HL-60 (cell line): Measurements from ENCODE around the gene WWC1.

Source experiments
- DNase-seq, 2 experiments: peaks; one replicate each; pipeline ENCODE4 v3.0.0-alpha.2; 2010 to 2020; ENCODE audit warnings: low read depth in 1 of 2, low spot score in 1 of 2
- H3K27ac ChIP-seq: fragments of 250-450 bp; sonication (Bioruptor Pico); replicated peaks from 2 replicates; pipeline ENCODE4 v1.5.1; 2020; ENCODE audit warnings: mild to moderate bottlenecking, moderate library complexity
- H3K27me3 ChIP-seq: fragments of 250-450 bp; sonication (Bioruptor Pico); 2 replicates; pipeline ENCODE4 v1.5.1; 2021; ENCODE audit warnings: mild to moderate bottlenecking, moderate library complexity; ENCODE audit not compliant: insufficient read depth, poor library complexity, severe bottlenecking
- H3K4me3 ChIP-seq: replicated peaks from 2 replicates; pipeline ENCODE4 v1.5.1; 2011; ENCODE audit warnings: mild to moderate bottlenecking, control low read depth, low read length; ENCODE audit not compliant: insufficient read depth
- GABPA ChIP-seq: IDR thresholded peaks from 2 replicates; pipeline ENCODE4 v1.6.1; 2012; ENCODE audit warnings: low read depth
- POLR2AphosphoS5 ChIP-seq: IDR thresholded peaks from 2 replicates; pipeline ENCODE4 v1.6.1; 2012; ENCODE audit warnings: low read depth
- SPI1 ChIP-seq: IDR thresholded peaks from 2 replicates; pipeline ENCODE4 v1.6.1; 2012; ENCODE audit warnings: low read depth, mild to moderate bottlenecking, borderline replicate concordance
- TF ChIP-seq, protein P1 (sequence below): IDR thresholded peaks from 2 replicates; pipeline ENCODE4 v1.6.1; 2012; ENCODE audit warnings: low read depth; ENCODE audit not compliant: insufficient replicate concordance
- TF ChIP-seq, protein P2 (sequence below): IDR thresholded peaks from one replicate; pipeline ENCODE4 v1.5.1; 2011; ENCODE audit warnings: low read length, control low read depth, inconsistent platforms; ENCODE audit not compliant: insufficient read depth

The WWC1 gene

DNA sequence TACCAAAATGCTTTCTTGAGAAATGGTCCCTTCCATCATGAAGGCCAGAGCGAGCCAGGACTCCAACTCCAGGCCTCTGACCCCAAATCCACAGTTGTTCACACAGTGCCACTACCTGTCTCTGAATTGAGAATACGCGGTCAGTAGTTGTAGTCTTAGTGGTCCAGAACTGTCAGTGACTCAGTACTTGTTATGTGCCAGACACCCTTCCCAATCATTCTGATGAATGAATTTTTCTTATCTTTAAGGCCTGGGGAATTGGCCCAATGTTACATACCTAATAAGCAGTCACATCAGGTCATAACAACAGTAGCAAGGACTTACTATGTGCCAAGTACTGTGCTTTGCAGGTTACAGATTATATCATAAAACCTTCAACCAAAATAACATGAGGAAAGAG lies 122.2 kb downstream of the WWC1 start:
- Histone ChIP-seq H3K4me3 (no peak overlapping the region), H3K27ac (no peak overlapping the region), H3K27me3 (no peaks in the 10 kb centered on the region)
- DNase-seq: no peak
- TF ChIP-seq, protein P1, sequence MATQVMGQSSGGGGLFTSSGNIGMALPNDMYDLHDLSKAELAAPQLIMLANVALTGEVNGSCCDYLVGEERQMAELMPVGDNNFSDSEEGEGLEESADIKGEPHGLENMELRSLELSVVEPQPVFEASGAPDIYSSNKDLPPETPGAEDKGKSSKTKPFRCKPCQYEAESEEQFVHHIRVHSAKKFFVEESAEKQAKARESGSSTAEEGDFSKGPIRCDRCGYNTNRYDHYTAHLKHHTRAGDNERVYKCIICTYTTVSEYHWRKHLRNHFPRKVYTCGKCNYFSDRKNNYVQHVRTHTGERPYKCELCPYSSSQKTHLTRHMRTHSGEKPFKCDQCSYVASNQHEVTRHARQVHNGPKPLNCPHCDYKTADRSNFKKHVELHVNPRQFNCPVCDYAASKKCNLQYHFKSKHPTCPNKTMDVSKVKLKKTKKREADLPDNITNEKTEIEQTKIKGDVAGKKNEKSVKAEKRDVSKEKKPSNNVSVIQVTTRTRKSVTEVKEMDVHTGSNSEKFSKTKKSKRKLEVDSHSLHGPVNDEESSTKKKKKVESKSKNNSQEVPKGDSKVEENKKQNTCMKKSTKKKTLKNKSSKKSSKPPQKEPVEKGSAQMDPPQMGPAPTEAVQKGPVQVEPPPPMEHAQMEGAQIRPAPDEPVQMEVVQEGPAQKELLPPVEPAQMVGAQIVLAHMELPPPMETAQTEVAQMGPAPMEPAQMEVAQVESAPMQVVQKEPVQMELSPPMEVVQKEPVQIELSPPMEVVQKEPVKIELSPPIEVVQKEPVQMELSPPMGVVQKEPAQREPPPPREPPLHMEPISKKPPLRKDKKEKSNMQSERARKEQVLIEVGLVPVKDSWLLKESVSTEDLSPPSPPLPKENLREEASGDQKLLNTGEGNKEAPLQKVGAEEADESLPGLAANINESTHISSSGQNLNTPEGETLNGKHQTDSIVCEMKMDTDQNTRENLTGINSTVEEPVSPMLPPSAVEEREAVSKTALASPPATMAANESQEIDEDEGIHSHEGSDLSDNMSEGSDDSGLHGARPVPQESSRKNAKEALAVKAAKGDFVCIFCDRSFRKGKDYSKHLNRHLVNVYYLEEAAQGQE: no peak
- TF ChIP-seq POLR2AphosphoS5 (no peak), SPI1 (no peak), GABPA (no peak)
- TF ChIP-seq, protein P2, sequence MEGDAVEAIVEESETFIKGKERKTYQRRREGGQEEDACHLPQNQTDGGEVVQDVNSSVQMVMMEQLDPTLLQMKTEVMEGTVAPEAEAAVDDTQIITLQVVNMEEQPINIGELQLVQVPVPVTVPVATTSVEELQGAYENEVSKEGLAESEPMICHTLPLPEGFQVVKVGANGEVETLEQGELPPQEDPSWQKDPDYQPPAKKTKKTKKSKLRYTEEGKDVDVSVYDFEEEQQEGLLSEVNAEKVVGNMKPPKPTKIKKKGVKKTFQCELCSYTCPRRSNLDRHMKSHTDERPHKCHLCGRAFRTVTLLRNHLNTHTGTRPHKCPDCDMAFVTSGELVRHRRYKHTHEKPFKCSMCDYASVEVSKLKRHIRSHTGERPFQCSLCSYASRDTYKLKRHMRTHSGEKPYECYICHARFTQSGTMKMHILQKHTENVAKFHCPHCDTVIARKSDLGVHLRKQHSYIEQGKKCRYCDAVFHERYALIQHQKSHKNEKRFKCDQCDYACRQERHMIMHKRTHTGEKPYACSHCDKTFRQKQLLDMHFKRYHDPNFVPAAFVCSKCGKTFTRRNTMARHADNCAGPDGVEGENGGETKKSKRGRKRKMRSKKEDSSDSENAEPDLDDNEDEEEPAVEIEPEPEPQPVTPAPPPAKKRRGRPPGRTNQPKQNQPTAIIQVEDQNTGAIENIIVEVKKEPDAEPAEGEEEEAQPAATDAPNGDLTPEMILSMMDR: no peak

DNA sequence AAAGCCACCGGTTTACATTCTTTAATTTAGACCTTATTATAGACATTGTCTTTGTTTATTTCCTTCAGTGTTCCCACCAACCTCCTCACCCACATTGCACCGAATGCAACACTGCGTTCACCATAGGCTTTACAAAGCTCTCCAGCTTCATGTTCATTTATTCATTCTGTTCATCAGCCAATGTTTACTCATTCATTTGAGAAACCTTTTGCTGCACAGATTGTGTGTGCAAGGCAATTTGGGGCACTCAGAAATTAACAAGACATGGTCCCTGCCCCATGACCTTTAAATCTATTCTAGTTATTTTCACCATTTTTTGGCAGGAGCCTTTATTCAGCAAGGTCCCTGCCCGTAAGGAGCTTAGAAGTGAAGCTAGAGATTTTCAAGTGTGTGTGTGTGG lies 124.0 kb downstream of the WWC1 start:
- DNase-seq: no peak
- Histone ChIP-seq H3K27me3 (no peaks in the 10 kb centered on the region), H3K27ac (no peak overlapping the region), H3K4me3 (no peak overlapping the region)
- TF ChIP-seq, protein P2: no peak
- no peak for TF ChIP-seq SPI1
- TF ChIP-seq POLR2AphosphoS5: no peak
- TF ChIP-seq, protein P1: no peak
- no peak for TF ChIP-seq GABPA

DNA sequence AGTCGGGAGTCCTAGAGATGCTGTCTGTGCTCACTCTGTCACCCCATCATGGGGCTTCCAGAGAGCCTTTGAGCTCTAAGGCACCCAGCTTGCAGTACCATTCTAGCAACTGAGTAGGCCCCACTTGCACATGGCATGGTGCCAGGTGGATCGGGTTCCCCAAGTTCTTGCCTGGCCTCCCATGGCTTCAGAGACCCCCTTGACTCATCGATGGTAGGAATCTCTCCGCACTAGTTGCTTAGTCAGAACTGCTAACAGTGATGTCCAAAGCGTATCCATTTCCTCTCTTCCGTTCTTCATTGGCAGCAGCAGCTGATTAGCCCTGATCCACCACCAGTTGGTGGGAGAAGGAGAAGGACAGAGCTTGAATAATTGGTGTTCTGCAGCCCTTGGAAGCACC lies 124.5 kb downstream of the WWC1 start:
- TF ChIP-seq GABPA: no peak
- TF ChIP-seq POLR2AphosphoS5: no peak
- TF ChIP-seq, protein P2: no peak
- TF ChIP-seq, protein P1: no peak
- no peak for TF ChIP-seq SPI1
- DNase-seq: no peak
- H3K27me3 ChIP-seq: no peaks in the 10 kb centered on the region

More for the DNA sequence above, 124.5 kb downstream of the WWC1 start:
- Histone ChIP-seq H3K27ac (no peak overlapping the region), H3K4me3 (no peak overlapping the region)
